ENCODE data around the gene MYH7. TPM values are rescaled to one million over a fixed set of nuclear protein-coding genes. Genes with fewer than 3 reads are reported as not detected.

MYH7 gene
- total RNA-seq, 1 experiment from 2014 or later: not detected

DNA sequence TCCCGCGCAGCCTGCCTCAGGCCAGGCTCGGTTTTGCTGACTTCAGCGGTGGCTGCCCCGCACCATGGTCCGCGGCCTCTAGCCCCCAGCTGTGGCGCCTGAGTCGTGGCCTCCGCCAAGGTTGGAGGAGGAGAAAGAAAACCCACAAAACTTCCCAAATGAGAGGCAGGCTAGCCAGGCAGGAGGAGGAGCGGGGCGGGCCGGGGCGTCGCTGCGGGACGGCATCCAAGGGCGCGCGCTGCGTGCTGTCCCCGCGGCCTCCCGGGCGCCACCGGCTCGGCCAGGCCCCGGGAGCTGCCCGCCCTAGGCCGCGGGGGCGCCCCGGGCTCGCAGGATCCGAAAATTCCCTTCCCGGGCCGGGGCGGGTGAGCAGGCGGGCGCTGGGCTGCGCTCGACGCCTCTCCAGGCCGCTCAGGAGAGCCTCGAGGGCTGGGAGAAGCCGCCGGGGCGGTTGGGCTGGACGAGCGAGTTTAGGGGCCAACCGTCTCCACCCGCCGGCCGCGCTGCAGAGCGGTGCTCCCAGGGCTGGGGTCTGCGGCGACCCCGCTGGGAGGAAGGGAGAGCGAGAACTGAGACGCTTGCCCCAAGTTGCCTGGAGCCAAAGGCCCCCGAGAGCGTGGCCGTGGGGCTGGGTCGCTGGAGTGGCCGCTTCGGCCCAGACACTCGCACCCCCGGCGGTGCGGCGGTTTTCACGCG, 70.3 kb downstream of the MYH7 start, which contains the start of gene EFS:
Gene EFS (minus strand): TSS at position 137 of the 696 bp plus-strand sequence. CDS start 147 bp downstream, outside the sequence.
- TF ChIP-seq, protein P1, sequence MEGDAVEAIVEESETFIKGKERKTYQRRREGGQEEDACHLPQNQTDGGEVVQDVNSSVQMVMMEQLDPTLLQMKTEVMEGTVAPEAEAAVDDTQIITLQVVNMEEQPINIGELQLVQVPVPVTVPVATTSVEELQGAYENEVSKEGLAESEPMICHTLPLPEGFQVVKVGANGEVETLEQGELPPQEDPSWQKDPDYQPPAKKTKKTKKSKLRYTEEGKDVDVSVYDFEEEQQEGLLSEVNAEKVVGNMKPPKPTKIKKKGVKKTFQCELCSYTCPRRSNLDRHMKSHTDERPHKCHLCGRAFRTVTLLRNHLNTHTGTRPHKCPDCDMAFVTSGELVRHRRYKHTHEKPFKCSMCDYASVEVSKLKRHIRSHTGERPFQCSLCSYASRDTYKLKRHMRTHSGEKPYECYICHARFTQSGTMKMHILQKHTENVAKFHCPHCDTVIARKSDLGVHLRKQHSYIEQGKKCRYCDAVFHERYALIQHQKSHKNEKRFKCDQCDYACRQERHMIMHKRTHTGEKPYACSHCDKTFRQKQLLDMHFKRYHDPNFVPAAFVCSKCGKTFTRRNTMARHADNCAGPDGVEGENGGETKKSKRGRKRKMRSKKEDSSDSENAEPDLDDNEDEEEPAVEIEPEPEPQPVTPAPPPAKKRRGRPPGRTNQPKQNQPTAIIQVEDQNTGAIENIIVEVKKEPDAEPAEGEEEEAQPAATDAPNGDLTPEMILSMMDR (conservative IDR thresholded peaks at IDR 0.05; ENCODE audit: low read depth, low read length): no peak
- no peak for TF ChIP-seq EZH2 (IDR thresholded peaks at IDR 0.05; ENCODE audit: borderline replicate concordance, low read depth, low read length, poor library complexity, severe bottlenecking)
- Histone ChIP-seq H3K27ac (ENCODE audit: low read depth, low read length, poor library complexity, severe bottlenecking) (peak within 1 kb of the TSS; percentile 98), H3K4me3 (ENCODE audit: low read depth, low read length, poor library complexity, severe bottlenecking) (peak within 1 kb of the TSS; percentile 95), H3K27me3 (replicated peaks; ENCODE audit: insufficient read depth, low read depth, low read length, poor library complexity) (no peaks in the 10 kb centered on the region), H3K4me1 (ENCODE audit: insufficient read depth, low read length, poor library complexity, severe bottlenecking) (peaks cover 24% of the 10 kb centered on the region), H3K36me3 (ENCODE audit: insufficient read depth, low read length, poor library complexity, severe bottlenecking) (peaks cover 32% of the 10 kb centered on the region), H3K9me3 (ENCODE audit: low read depth, low read length, poor library complexity, severe bottlenecking) (no peaks in the 10 kb centered on the region)
- peak; percentile 17 for DNase-seq (ENCODE audit: low spot score)
- ChIA-PET CTCF (no interaction called here), POLR2A (ENCODE audit: low non-redundant PET) (no interaction called here)
- intact Hi-C loops (cut with micrococcal nuclease; ENCODE audit: unreplicated experiment): loop anchor here (5.0 kb wide), 1 partner anchor 43 kb away; the partner anchor contains the start of gene PABPN1
- no TSS peak for BruUV-seq (replicated peaks)

DNA sequence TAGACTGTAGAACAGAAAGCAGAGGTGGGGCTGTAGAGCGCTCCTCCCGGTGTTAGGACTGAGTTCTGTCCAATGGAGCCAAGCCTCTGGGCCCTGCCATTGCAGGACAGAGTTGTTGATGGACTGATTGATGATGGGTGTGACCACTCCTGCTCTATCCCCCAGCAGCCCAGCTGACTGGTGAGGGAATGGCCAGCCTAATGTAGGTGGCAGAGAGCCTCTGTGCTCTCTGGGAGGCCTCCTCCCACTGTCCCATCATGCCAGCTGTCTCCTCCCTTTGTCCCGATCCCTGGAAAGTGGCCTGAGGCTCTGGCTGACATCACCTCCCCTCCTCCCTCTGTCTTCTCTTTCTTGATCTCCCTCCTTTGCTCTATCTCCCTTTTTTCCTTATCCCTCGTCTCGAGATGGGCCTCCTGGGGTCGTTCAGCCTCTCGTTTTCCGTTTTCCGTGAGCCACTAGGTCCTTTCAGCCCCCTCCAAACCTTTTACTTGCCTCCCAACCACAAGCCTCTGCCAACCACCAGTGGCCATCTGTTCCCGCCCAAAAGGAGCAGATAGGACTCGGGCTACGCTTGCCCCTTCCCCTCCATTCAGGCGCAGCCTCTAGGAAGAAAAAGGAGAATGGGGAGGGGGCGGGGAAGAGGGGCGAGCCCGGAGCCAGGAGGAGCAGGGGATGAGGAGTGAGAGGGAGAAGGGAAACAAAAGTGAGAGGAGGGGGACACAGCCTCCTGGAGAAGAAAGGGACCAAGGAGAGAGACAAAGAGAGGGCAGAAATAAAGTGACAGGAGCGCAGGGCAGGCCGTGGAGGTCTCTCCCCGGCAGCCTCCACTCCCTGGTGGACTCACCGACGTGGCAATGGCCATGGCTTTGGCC, 71.1 kb downstream of the MYH7 start:
- Histone ChIP-seq H3K4me3 (ENCODE audit: low read depth, low read length, poor library complexity, severe bottlenecking) (peak overlapping the region; percentile 95), H3K27me3 (replicated peaks; ENCODE audit: insufficient read depth, low read depth, low read length, poor library complexity) (no peaks in the 10 kb centered on the region), H3K9me3 (ENCODE audit: low read depth, low read length, poor library complexity, severe bottlenecking) (no peaks in the 10 kb centered on the region), H3K4me1 (ENCODE audit: insufficient read depth, low read length, poor library complexity, severe bottlenecking) (peaks cover 24% of the 10 kb centered on the region), H3K27ac (ENCODE audit: low read depth, low read length, poor library complexity, severe bottlenecking) (peak overlapping the region; percentile 98), H3K36me3 (ENCODE audit: insufficient read depth, low read length, poor library complexity, severe bottlenecking) (peaks cover 40% of the 10 kb centered on the region)
- ChIA-PET CTCF (no interaction called here), POLR2A (ENCODE audit: low non-redundant PET) (no interaction called here)
- BruUV-seq (replicated peaks): TSS peak; percentile 43
- peak; percentile 35 for DNase-seq (ENCODE audit: low spot score)
- intact Hi-C loops (cut with micrococcal nuclease; ENCODE audit: unreplicated experiment): loop anchor here (5.0 kb wide), 1 partner anchor 42 kb away; the partner anchor contains the start of gene PABPN1
- TF ChIP-seq, protein P1 (conservative IDR thresholded peaks at IDR 0.05; ENCODE audit: low read depth, low read length): no peak
- TF ChIP-seq EZH2 (IDR thresholded peaks at IDR 0.05; ENCODE audit: borderline replicate concordance, low read depth, low read length, poor library complexity, severe bottlenecking): no peak

Small RNAs within 50 kb of the gene (microRNA-seq; reads per million reads assigned to microRNA genes)
- gene MIR208A (16.4 reads per million, percentile 40 among the genes with 10 or more reads in this experiment), gene MIR208B (not detected)

Other genes starting within 250 kb of the MYH7 start
- gene RNF212B, start 197.7 kb downstream of the MYH7 start, total RNA-seq (2021): not detected in 2 replicates
- gene HOMEZ, start 149.5 kb downstream of the MYH7 start, total RNA-seq (2021): 6.3 and 9.5 TPM in 2 replicates
- 9.7 and 10.9 TPM in 2 replicates for gene PPP1R3E, start 132.8 kb downstream of the MYH7 start, total RNA-seq (2021)
- gene BCL2L2, start 128.8 kb downstream of the MYH7 start, total RNA-seq (2021): 22.8 and 25.1 TPM in 2 replicates
- gene PABPN1, start 114.2 kb downstream of the MYH7 start, total RNA-seq (2021): 275 and 287 TPM in 2 replicates
- 23.0 and 28.4 TPM in 2 replicates for gene SLC22A17, start 82.8 kb downstream of the MYH7 start, total RNA-seq (2021)
- gene EFS, start 70.5 kb downstream of the MYH7 start, total RNA-seq (2021): 55.9 and 60.9 TPM in 2 replicates
- not detected in 2 replicates for gene IL25, start 62.9 kb downstream of the MYH7 start, total RNA-seq (2021)
- not detected in 2 replicates for gene CMTM5, start 58.6 kb downstream of the MYH7 start, total RNA-seq (2021)
- gene MYH6, start 27.4 kb downstream of the MYH7 start, total RNA-seq (2021): not detected in 2 replicates
- gene NGDN, start 34.0 kb upstream of the MYH7 start, total RNA-seq (2021): 59.9 and 71.2 TPM in 2 replicates
- 4.8 and 5.8 TPM in 2 replicates for gene ZFHX2, start 116.1 kb upstream of the MYH7 start, total RNA-seq (2021)
- gene THTPA, start 120.6 kb upstream of the MYH7 start, total RNA-seq (2021): 12.3 and 18.9 TPM in 2 replicates
- 26.0 and 40.1 TPM in 2 replicates for gene AP1G2, start 132.1 kb upstream of the MYH7 start, total RNA-seq (2021)
- 0.22 TPM in 1 of 2 replicates, not detected in the other for gene JPH4, start 143.1 kb upstream of the MYH7 start, total RNA-seq (2021)
- gene DHRS2, start 200.7 kb upstream of the MYH7 start, total RNA-seq (2021): 0.83 and 1.2 TPM in 2 replicates